ENCODE measurements around the gene COBLL1. TPM values are rescaled to one million over a fixed set of nuclear protein-coding genes. Genes with fewer than 3 reads are reported as not detected.
A peak's percentile ranks its signal among the peaks of the same experiment; 100 is the strongest.

Gene COBLL1
- total RNA-seq, 1 donor, result 13.4 TPM

DNA sequence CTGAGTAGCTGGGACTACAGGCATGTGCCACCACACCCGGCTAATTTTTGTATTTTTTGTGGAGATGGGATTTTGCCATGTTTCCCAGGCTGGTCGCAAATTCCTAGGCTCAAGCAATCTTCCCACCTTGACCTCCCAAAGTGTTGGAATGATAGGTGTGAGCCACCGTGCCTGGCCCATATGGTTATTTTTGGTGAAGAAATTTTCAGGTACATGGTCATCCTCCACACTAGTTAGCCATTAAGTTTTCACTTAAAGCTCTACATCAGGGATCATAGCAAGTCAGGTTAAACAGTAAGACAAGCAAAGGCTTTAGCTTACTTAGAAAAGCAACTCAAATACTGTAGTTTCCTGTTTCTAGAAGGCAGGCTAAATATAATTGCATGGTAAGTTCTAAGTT is 116.1 kb downstream of the COBLL1 start:
- DNase-seq (ENCODE audit: low read depth), result no peak
- no peak overlapping the region for H3K4me3 ChIP-seq (ENCODE audit: low read depth, low read length)
- TF ChIP-seq, protein P1, sequence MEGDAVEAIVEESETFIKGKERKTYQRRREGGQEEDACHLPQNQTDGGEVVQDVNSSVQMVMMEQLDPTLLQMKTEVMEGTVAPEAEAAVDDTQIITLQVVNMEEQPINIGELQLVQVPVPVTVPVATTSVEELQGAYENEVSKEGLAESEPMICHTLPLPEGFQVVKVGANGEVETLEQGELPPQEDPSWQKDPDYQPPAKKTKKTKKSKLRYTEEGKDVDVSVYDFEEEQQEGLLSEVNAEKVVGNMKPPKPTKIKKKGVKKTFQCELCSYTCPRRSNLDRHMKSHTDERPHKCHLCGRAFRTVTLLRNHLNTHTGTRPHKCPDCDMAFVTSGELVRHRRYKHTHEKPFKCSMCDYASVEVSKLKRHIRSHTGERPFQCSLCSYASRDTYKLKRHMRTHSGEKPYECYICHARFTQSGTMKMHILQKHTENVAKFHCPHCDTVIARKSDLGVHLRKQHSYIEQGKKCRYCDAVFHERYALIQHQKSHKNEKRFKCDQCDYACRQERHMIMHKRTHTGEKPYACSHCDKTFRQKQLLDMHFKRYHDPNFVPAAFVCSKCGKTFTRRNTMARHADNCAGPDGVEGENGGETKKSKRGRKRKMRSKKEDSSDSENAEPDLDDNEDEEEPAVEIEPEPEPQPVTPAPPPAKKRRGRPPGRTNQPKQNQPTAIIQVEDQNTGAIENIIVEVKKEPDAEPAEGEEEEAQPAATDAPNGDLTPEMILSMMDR (IDR thresholded peaks at IDR 0.05; ENCODE audit: insufficient read depth, low read depth, low read length), result no peak

DNA sequence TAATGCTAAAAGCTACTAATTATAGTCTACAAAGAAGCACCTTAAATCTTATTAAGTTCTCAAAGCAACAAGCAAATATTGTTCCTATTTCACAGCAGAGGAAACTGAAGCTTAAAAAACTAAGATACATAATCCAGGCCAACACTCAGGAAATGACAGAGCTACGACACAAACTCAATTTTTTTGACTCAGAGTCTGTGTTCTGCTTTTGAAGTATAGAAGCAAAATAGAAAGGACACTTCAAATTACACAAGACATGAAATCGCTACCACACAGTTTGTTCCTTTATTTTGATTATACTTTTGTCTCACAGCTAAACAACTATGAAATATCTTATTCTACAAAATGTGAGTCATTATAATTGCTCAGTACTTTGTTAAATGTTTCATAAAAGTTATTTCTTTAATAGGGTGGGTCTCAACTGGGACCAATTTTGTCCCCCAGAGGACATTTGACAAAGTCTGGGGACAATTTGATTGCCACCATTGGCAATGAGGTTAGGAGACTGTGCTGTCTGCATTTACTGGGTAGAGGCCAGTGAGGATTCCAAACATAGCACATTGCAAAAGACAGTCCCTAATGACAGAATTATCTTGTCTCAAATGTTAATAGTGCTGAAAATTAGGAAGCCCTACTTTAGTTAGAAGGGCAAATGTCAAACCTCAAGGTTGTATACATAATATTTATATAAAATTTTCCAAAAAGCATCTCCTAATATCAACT is 118.8 kb downstream of the COBLL1 start:
- TF ChIP-seq, protein P1 (IDR thresholded peaks at IDR 0.05; ENCODE audit: insufficient read depth, low read depth, low read length), result no peak
- no peak for DNase-seq (ENCODE audit: low read depth)
- no peak overlapping the region for H3K4me3 ChIP-seq (ENCODE audit: low read depth, low read length)

DNA sequence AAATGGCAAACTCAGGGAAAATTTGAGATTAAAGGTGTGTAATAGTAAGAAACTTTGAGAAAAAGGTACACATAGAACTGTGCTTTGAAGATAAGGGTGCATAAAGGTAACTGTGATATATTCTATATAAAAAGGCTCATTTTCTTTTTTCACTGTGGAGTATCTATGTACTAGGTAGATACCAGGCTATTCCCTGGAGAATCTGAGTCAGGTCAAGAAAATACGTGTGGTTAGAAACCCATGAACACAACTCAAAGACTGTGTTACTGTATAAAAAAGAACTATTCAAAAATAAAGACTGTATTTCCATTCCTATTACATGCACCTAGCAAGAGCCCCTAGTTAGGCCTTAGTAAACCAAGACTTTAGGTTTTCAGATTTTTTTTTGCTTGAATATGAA is 120.2 kb downstream of the COBLL1 start:
- TF ChIP-seq, protein P1 (IDR thresholded peaks at IDR 0.05; ENCODE audit: insufficient read depth, low read depth, low read length), result no peak
- DNase-seq (ENCODE audit: low read depth), result no peak

DNA sequence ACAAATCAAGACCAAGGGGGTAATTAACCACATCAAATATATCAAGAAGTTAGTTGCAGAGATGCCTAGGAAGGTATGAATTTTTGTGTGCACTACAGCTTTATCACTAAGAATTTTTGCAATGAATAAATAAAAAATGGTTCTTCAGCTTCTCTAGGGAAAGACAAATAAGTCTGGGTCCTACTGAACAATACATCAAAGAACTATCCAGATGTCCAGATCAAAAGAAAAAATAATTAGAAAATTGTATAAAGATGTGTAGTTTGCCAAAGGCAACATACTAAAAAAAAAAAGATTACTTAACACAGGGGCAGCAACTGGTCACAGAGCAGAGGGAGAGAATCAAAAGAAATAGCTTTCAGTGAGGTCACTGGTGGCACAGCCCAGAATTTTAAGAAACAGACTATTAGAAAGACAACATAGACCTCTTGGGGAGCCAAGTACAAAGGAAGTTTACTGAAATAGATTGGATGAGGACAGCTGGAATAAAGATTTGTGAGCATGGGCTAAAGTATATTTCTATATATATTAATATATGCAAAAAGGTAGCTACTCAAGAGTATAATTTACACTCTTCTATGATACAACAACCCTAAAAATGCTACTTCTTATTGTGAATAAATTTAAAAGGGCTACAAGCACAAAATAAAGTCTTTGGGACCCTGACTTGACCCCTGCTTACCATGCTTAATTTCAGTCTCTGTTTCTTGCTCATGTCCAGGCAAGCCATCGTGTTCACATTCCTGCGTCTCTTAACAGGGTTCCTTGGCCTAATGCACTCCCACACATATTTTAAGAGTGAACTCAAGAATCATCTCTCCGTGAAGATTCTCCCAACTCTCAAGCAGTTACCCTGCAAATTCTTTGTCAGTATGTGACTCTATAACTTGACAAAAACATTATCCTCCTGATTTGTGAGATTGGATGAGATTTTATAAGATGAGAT is 121.4 kb downstream of the COBLL1 start:
- DNase-seq (ENCODE audit: low read depth), result peak; percentile 55
- TF ChIP-seq, protein P1 (IDR thresholded peaks at IDR 0.05; ENCODE audit: insufficient read depth, low read depth, low read length), result no peak
- H3K4me3 ChIP-seq (ENCODE audit: low read depth, low read length), result no peak overlapping the region

More for the DNA sequence above, 120.2 kb downstream of the COBLL1 start:
- no peak overlapping the region for H3K4me3 ChIP-seq (ENCODE audit: low read depth, low read length)

DNA sequence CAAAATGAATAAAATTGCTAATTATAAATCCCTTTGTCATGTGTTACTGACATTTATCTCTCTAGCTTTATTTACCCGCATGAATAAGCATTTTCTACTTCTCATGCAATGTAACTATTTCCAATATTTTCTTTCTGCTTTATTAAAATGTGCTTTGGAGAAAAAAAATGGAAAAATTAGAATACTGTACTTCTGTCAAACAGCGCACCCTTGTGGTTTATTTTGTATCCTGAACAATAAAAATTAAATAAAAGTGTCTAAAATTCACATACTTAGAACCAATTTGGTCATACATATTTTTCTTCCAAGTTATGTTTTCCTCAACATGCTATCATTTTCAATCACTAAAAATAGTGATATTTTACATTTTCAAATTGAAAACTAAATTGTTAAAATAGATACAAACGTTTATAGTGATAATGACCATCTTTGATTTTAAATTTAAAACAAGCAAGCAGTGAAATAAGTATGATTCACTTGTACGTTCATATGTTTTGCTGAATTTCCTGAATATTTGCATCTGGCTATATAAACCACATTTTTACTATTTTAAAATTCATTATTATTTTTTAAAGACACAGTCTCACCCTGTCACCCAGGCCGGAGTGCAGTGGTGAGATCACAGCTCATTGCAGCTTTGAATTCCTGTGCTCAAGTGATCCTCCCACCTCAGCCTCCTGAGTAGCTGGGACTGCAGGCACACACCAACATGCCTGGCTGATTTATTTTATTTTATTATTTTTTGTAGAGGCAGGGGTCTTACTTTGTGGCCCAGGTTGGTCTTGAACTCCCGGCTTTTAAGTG is 124.4 kb downstream of the COBLL1 start:
- peak; percentile 45 for DNase-seq (ENCODE audit: low read depth)
- TF ChIP-seq, protein P1 (IDR thresholded peaks at IDR 0.05; ENCODE audit: insufficient read depth, low read depth, low read length), result peak; percentile 54
- H3K4me3 ChIP-seq (ENCODE audit: low read depth, low read length), result no peak overlapping the region

DNA sequence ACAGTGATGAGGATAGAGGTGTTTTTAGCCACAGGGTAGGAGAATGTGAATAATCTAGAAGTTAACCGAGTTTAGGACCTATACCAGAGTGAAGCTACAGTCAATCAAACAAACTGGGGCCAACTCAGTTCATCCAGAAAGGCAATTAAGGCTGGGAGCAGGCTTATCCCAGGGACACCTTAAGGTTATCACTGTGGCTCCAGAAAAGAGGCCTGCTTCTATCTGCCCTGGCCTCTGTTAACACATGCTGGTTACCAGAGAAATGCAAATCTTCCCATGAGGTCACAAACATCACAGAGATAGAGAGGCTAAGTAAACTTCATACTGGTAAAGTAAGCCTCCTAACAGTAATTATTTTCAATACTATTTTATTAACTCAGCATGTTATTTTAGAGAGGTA is 127.2 kb downstream of the COBLL1 start:
- TF ChIP-seq, protein P1 (IDR thresholded peaks at IDR 0.05; ENCODE audit: insufficient read depth, low read depth, low read length), result no peak
- no peak for DNase-seq (ENCODE audit: low read depth)
- no peak overlapping the region for H3K4me3 ChIP-seq (ENCODE audit: low read depth, low read length)

Measured in fibroblast of villous mesenchyme (primary cell).